PC-9 (cell line): ENCODE data around the gene WNT3.

Source experiments
- CTCF ChIP-seq: fragments of 200-600 bp; sonication (generic); conservative IDR thresholded peaks from 2 replicates; pipeline ENCODE4 v1.6.1; 2017; ENCODE audit warnings: mixed run types, antibody characterized with exemption, mild to moderate bottlenecking, moderate library complexity
- EZH2 ChIP-seq: fragments of 200-600 bp; sonication (generic); IDR thresholded peaks from 2 replicates; pipeline ENCODE4 v1.8.0; 2017; ENCODE audit warnings: antibody characterized with exemption, low read depth

- no peak for TF ChIP-seq EZH2
- no peak for TF ChIP-seq CTCF
Observed at GRCh38 chr17:46851029-46851741, 32.7 kb upstream of the WNT3 start, which contains the start of gene WNT9B.
